ENCODE measurements around the gene NOL9. TPM values are rescaled to one million over a fixed set of nuclear protein-coding genes. Genes with fewer than 3 reads are reported as not detected.

The NOL9 gene
- total and polyA plus RNA-seq, 8 donors, result 2.7 to 150 (median 23.5) TPM

GRCh38 chr1:6536291-6536690 is 18.0 kb downstream of the NOL9 start:
- H3K36me3 ChIP-seq, result peaks cover 29 to 87% (median 74%) of the 10 kb centered on the region in 4 donors
- WGBS, 5 donors, result 80 to 98% (median 95%) methylated on average over 4 to 5 of the region's 5 CpGs
- TF ChIP-seq POLR2AphosphoS5 (IDR thresholded peaks at IDR 0.05) (no peak), POLR2A (IDR thresholded peaks at IDR 0.05) (no peak), EP300 (IDR thresholded peaks at IDR 0.05) (no peak), CTCF (IDR thresholded peaks at IDR 0.05) (no peak)
- no peak overlapping the region for H3K27ac ChIP-seq
- no peaks in the 10 kb centered on the region for H3K9me3 ChIP-seq
- H3K4me3 ChIP-seq, result no peak overlapping the region
- intact Hi-C loops (cut with DNase I; ENCODE audit: low total_unique reads), result no loop called here
- H3K4me1 ChIP-seq, result peaks cover 0 to 5% (median 2%) of the 10 kb centered on the region in 4 donors
- no peaks in the 10 kb centered on the region for H3K27me3 ChIP-seq
- no peak for DNase-seq

GRCh38 chr1:6535214-6535613 is 19.1 kb downstream of the NOL9 start:
- Histone ChIP-seq H3K4me1 (peaks cover 0 to 5% (median 2%) of the 10 kb centered on the region in 4 donors), H3K36me3 (peaks cover 35 to 87% (median 74%) of the 10 kb centered on the region in 4 donors), H3K27ac (no peak overlapping the region), H3K27me3 (no peaks in the 10 kb centered on the region), H3K9me3 (no peaks in the 10 kb centered on the region), H3K4me3 (no peak overlapping the region)
- WGBS, 5 donors, result 84 to 96% (median 93%) methylated on average over 4 of the region's 4 CpGs
- TF ChIP-seq POLR2A (IDR thresholded peaks at IDR 0.05) (no peak), POLR2AphosphoS5 (IDR thresholded peaks at IDR 0.05) (no peak), CTCF (IDR thresholded peaks at IDR 0.05) (no peak), EP300 (IDR thresholded peaks at IDR 0.05) (no peak)
- no peak for DNase-seq
- intact Hi-C loops (cut with DNase I; ENCODE audit: low total_unique reads), result no loop called here

DNA sequence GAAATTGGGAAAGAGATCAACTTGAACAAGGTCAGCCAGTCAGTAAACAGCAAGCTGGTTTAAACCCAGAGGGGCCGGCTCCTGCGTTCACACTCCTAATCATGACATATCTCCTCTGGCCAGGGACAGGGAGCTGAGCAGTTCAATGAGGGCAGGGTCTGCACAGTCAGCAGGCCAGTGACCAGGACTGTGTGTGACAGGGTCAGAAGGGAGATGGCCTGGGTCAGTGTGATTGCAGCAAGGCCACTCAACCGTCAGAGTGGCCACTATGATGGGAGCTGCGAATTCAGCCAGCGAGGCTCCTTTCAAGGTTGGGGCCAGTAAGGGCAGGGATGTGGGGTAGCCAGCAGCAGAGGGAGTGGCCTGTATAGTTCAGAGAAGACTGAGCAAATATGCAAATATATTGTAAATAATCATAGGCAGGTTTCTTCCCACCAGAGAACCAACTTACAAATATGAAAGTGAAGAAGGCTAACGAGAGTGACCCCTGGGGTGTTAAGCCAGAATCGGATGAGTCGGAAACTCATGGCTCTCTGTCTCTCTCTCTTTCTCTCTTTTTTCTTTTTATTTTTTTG is 20.0 kb downstream of the NOL9 start:
- no peaks in the 10 kb centered on the region for H3K9me3 ChIP-seq
- H3K36me3 ChIP-seq, result peaks cover 44 to 90% (median 83%) of the 10 kb centered on the region in 4 donors
- DNase-seq, result no peak
- intact Hi-C loops (cut with DNase I; ENCODE audit: low total_unique reads), result no loop called here
- WGBS, 5 donors, result 90 to 94% (median 92%) methylated on average over 8 of the region's 8 CpGs
- TF ChIP-seq POLR2AphosphoS5 (IDR thresholded peaks at IDR 0.05), result no peak
- TF ChIP-seq CTCF (IDR thresholded peaks at IDR 0.05), result no peak
- TF ChIP-seq POLR2A (IDR thresholded peaks at IDR 0.05), result no peak
- no peak for TF ChIP-seq EP300 (IDR thresholded peaks at IDR 0.05)
- no peak overlapping the region for H3K27ac ChIP-seq
- H3K4me3 ChIP-seq, result no peak overlapping the region
- H3K4me1 ChIP-seq, result peaks cover 0 to 5% (median 2%) of the 10 kb centered on the region in 4 donors
- no peaks in the 10 kb centered on the region for H3K27me3 ChIP-seq

- intact Hi-C loops (cut with DNase I; ENCODE audit: low total_unique reads), result no loop called here
- Histone ChIP-seq H3K4me3 (no peak overlapping the region), H3K4me1 (peaks cover 0 to 5% (median 2%) of the 10 kb centered on the region in 4 donors), H3K27me3 (no peaks in the 10 kb centered on the region), H3K27ac (no peak overlapping the region), H3K9me3 (no peaks in the 10 kb centered on the region), H3K36me3 (peaks cover 64 to 97% (median 95%) of the 10 kb centered on the region in 4 donors)
- DNase-seq, result no peak
- WGBS, 5 donors, result 86 to 96% (median 89%) methylated on average over 5 of the region's 5 CpGs
- no peak for TF ChIP-seq POLR2A (IDR thresholded peaks at IDR 0.05)
- no peak for TF ChIP-seq CTCF (IDR thresholded peaks at IDR 0.05)
- TF ChIP-seq POLR2AphosphoS5 (IDR thresholded peaks at IDR 0.05), result no peak
- TF ChIP-seq EP300 (IDR thresholded peaks at IDR 0.05), result no peak
These were observed 22.3 kb downstream of the NOL9 start for GRCh38 chr1:6531996-6532395.

Data from stomach (tissue), 9 donors.